ENCODE results near the gene ZNF892. TPM values are rescaled to one million over a fixed set of nuclear protein-coding genes. Genes with fewer than 3 reads are reported as not detected.
"Not testable (repeated sequence)": the region's sequence is repeated elsewhere in the genome, so short reads cannot be mapped to it uniquely, and the experiment has no call there.

ZNF892 gene
- total RNA-seq, 1 donor: 4.9 TPM

GRCh38 chr2:95240556-95240955 is 33.2 kb downstream of the ZNF892 start:
- DNase-seq (ENCODE audit: low read depth): no peak
- H3K4me3 ChIP-seq (ENCODE audit: low read depth, low read length): no peak overlapping the region
- no peak for TF ChIP-seq CTCF (IDR thresholded peaks at IDR 0.05; ENCODE audit: insufficient read depth, low read length)

- DNase-seq (ENCODE audit: low read depth); H3K4me3 ChIP-seq (ENCODE audit: low read depth, low read length): not testable (repeated sequence)
These were observed 34.8 kb downstream of the ZNF892 start for GRCh38 chr2:95242084-95242483.

Other genes with a start within 250 kb of the ZNF892 start
- not detected in 2 replicates for gene MAL, start 181.8 kb upstream of the ZNF892 start, total RNA-seq (ENCODE audit: low replicate concordance)
- 30.4 and 132 TPM in 2 replicates for gene MRPS5, start 85.7 kb upstream of the ZNF892 start, total RNA-seq (ENCODE audit: low replicate concordance)
- 12.4 and 16.1 TPM in 2 replicates for gene ZNF514, start 47.7 kb upstream of the ZNF892 start, total RNA-seq (ENCODE audit: low replicate concordance)
- 3.0 and 6.9 TPM in 2 replicates for gene ZNF2, start 41.7 kb upstream of the ZNF892 start, total RNA-seq (ENCODE audit: low replicate concordance)
- 0.18 and 0.33 TPM in 2 replicates for gene PROM2, start 66.9 kb downstream of the ZNF892 start, total RNA-seq (ENCODE audit: low replicate concordance)
- gene KCNIP3, start 89.8 kb downstream of the ZNF892 start, total RNA-seq (ENCODE audit: low replicate concordance): 0.25 and 2.9 TPM in 2 replicates
- 2.7 and 15.4 TPM in 2 replicates for gene FAHD2A, start 195.2 kb downstream of the ZNF892 start, total RNA-seq (ENCODE audit: low replicate concordance)